Endothelial cell of hepatic sinusoid (primary cell): ENCODE data around the gene CACNA2D4.

Experiments used
- in situ Hi-C: cut with HindIII; loops from 2 replicates; pipeline ENCODE4 v1.10.0; 2017; ENCODE audit warnings: low sequenced_read_pairs

Gene CACNA2D4

GRCh38 chr12:1873531-1874510 lies 44.6 kb downstream of the CACNA2D4 start:
- in situ Hi-C loops: no loop called here

- in situ Hi-C loops: no loop called here
These were observed 46.0 kb downstream of the CACNA2D4 start for GRCh38 chr12:1872448-1872847.

GRCh38 chr12:1872001-1872400 lies 46.5 kb downstream of the CACNA2D4 start:
- in situ Hi-C loops: no loop called here

GRCh38 chr12:1870998-1871917 lies 47.2 kb downstream of the CACNA2D4 start:
- in situ Hi-C loops: no loop called here

- in situ Hi-C loops: no loop called here
These were observed 48.4 kb downstream of the CACNA2D4 start for GRCh38 chr12:1870086-1870485.

- in situ Hi-C loops: no loop called here
These were observed 49.3 kb downstream of the CACNA2D4 start for GRCh38 chr12:1869145-1869544.

GRCh38 chr12:1865284-1865866 lies 53.1 kb downstream of the CACNA2D4 start:
- in situ Hi-C loops: no loop called here

- in situ Hi-C loops: no loop called here
These were observed 53.6 kb downstream of the CACNA2D4 start for GRCh38 chr12:1864867-1865266.

- in situ Hi-C loops: no loop called here
These were observed 54.0 kb downstream of the CACNA2D4 start for GRCh38 chr12:1864456-1864855.

GRCh38 chr12:1863823-1864222 lies 54.6 kb downstream of the CACNA2D4 start:
- in situ Hi-C loops: no loop called here

GRCh38 chr12:1862973-1863372 lies 55.5 kb downstream of the CACNA2D4 start:
- in situ Hi-C loops: no loop called here

- in situ Hi-C loops: no loop called here
These were observed 58.8 kb downstream of the CACNA2D4 start for GRCh38 chr12:1859643-1860042.

- in situ Hi-C loops: no loop called here
These were observed 60.0 kb downstream of the CACNA2D4 start for GRCh38 chr12:1858456-1858855.

- in situ Hi-C loops: no loop called here
These were observed 60.6 kb downstream of the CACNA2D4 start for GRCh38 chr12:1857821-1858220.

- in situ Hi-C loops: no loop called here
These were observed 61.4 kb downstream of the CACNA2D4 start for GRCh38 chr12:1857086-1857485.

- in situ Hi-C loops: no loop called here
These were observed 63.2 kb downstream of the CACNA2D4 start for GRCh38 chr12:1855241-1855640.

GRCh38 chr12:1853716-1854115 lies 64.7 kb downstream of the CACNA2D4 start:
- in situ Hi-C loops: no loop called here

- in situ Hi-C loops: no loop called here
These were observed 66.4 kb downstream of the CACNA2D4 start for GRCh38 chr12:1852076-1852475.

GRCh38 chr12:1851151-1851701 lies 67.2 kb downstream of the CACNA2D4 start:
- in situ Hi-C loops: no loop called here

GRCh38 chr12:1848745-1849144 lies 69.7 kb downstream of the CACNA2D4 start:
- in situ Hi-C loops: no loop called here

GRCh38 chr12:1848146-1848545 lies 70.3 kb downstream of the CACNA2D4 start:
- in situ Hi-C loops: no loop called here
